C4-2B (cell line): ENCODE data around the gene PREB.

Experiments
- CTCF ChIP-seq: fragments of 450-650 bp; conservative IDR thresholded peaks from 2 replicates; pipeline ENCODE4 v1.5.1; 2017; ENCODE audit warnings: mild to moderate bottlenecking
- ZFX ChIP-seq: fragments of 450-650 bp; IDR thresholded peaks from 2 replicates; pipeline ENCODE4 v1.6.1; 2017

DNA sequence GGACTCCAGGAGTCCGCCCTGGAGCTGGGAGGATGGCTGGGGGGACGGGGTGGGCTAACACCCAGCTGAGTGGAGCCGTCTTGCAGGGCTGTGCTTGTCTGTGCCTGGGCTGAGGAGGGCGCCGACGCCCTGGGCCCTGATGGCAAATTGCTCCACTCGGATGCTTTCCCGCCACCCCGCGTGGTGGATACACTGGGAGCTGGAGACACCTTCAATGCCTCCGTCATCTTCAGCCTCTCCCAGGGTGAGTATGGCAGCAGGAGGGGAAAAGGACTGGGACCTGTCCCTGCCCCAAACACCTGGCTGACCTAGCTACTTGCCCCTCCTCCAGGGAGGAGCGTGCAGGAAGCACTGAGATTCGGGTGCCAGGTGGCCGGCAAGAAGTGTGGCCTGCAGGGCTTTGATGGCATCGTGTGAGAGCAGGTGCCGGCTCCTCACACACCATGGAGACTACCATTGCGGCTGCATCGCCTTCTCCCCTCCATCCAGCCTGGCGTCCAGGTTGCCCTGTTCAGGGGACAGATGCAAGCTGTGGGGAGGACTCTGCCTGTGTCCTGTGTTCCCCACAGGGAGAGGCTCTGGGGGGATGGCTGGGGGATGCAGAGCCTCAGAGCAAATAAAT lies 35.0 kb downstream of the PREB start:
- TF ChIP-seq CTCF (no peak), ZFX (no peak)
